GM21515 (cell line): ENCODE data around the gene CCDC175.

Experiments used
- ATAC-seq: cut with Tn5 transposase; IDR thresholded peaks from one replicate; pipeline ENCODE4 v1.9.1; 2021; ENCODE audit not compliant: unreplicated experiment

The CCDC175 gene

GRCh38 chr14:59576332-59577294, at the start of gene CCDC175:
TSS of gene CCDC175 (minus strand) at chr14:59576812. CDS start at chr14:59576775, 37 bp downstream.
- ATAC-seq = peak; percentile 96

DNA sequence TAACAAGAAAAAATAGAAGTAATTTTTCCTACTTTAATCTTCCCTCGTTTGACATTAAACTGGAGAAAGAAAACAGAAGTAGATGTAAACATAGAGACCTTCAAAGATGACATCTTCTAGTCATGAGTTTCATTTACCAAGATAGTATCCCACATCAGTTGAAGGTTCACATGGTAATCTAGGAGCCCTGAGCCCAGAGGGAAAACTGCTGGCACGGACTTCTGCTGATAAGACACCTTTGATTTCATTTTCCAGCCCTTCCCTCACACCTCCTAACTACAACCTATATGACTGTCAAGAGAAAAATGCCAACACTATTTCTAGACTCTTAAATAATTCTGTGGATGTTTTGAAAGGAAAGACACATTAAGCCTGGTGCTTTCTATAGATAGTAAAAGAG, 46.0 kb upstream of the CCDC175 start:
- no peak for ATAC-seq

DNA sequence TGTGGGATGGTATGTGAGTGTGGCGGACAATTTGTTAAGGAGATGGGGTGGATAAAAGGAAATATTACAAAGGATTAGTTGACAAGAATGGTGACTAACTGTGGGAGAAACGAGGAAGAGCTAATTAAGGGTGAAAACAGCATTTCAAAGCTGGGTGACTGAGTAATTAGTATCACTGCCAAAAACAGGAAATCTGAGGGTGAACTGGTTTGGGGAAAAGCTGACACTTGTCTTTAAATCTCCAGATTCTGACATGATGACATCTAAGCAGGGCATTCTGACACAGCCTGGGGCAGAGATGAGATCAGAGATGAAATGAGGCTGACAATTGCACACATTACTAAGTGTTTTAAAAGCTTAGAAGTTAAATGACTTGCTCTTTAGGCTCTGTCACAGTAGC, 42.4 kb upstream of the CCDC175 start:
- no peak for ATAC-seq

DNA sequence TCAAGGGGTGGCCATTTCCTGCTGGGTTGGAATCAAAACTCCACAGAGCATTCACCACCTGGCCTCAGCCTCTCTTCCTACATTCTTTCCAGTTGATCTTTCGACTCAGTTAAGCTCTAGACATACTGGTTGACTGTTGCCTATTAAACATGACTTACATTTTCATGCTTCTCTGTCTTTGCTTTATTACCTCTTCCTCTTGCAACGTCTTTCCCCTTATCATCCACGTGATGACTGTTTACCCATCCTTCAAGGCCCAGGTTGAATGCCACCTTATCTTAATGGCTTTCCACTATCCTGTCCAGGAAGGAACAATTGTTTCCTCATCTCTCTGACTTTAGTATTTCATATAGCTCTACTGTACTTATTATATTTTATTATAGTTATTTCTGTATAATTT, 24.4 kb upstream of the CCDC175 start:
- no peak for ATAC-seq

DNA sequence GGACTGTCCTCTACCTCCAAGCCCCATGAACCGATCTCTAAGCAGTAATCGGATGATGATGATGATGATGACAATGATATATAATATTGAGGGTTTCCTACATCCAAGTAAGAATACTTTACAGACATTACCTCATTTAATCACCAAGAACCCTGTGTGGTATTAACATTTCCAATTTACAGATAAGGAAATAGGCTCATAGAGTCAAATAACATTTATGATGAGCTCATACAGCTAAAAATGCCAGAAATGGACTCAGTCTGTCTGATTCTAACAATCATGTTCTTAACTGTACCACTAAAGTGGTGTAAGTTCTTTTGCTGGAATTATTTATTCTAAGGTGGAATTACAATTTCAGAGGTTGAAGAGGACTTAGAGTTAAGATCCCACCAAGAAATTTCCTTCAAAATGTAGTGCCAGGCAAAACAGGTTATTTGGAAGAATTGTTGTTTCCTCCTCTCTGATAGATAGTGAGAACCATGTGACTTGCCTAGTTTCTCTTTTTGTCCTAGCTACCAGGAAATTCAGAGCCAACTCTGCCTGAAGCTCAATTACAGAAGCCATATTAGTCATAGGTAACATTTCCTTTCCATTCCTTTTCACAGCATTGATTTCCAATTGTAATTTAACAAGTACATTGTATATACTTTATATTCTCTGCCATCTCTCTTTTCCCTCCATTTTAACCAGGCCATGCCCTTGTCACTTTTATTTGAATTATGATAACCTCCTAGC, 23.8 kb upstream of the CCDC175 start:
- ATAC-seq = no peak

DNA sequence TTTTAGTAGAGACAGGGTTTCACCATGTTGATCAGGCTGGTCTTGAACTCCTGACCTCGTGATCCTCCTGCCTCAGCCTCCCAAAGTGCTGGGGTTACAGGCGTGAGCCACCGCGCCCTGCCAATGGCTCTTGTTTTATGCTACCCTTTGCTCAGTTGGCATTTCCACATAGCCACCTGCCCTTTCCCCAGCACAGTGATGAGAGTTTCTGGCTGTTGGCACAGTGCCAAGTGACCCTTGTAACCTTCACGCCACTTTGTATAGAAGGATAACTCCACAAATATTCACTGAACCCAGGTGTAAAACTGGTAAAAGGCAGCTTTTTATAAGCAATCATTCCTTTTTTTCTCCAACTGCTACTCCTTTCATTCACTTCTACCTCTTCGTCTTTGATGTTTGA, 18.5 kb upstream of the CCDC175 start:
- ATAC-seq = no peak

DNA sequence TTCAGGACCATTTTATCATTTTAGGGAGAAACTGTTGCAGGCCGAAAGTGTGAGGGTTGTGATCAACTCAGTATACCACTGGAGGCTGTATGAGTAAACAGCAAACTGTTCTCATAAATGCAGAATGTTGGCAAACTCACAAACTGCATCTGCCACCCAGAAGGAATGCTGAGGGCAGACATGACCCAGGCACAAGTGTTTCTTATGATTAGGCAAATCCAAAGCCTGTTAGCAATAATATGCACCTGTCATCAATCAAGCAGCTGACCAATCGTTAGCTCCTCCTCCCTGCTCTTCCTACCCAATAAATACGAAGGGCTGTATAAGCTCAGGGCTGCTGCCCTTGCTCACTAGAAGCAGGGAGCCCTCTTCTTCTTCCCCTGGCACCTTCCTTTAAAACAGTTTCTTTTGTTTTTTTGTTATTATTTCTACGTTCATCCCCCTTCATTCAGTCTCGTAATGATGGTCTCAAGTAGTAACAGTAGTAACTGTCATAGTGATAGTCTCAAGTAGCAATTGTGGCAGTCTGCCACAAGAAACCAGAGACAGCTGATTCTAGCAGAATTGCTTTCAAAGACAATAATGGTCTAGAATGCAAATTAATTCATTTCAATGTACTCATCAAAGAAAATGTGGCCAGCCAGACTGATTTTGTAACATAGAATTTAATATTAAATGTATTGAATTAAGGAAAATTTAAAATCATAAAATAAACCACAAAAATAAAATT, 15.2 kb upstream of the CCDC175 start:
- ATAC-seq = no peak

DNA sequence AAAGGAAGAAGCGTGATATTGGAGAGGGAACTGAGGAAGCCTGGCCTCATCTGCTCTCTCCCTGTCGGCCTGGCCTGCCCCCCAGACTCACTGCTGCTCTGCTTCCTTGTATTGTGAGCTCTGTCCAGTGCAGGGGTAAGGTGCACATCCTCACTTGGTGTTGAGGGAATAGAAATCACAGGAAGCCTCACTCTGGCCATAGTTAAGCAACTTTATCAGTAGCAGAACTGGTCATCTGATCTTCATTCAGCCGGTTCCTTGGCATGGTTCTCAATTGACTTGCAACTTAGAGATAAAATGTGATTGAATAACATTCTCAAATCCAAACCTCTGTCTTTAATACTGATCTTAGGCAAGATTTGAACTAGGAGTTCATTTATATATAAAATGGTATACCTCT, 11.5 kb upstream of the CCDC175 start:
- ATAC-seq = no peak

GRCh38 chr14:59585891-59586554, 9.4 kb upstream of the CCDC175 start:
- no peak for ATAC-seq

GRCh38 chr14:59583755-59584154, 7.1 kb upstream of the CCDC175 start:
- ATAC-seq = no peak

GRCh38 chr14:59582845-59583509, 6.4 kb upstream of the CCDC175 start:
- no peak for ATAC-seq

GRCh38 chr14:59582161-59582560, 5.5 kb upstream of the CCDC175 start:
- ATAC-seq = no peak

DNA sequence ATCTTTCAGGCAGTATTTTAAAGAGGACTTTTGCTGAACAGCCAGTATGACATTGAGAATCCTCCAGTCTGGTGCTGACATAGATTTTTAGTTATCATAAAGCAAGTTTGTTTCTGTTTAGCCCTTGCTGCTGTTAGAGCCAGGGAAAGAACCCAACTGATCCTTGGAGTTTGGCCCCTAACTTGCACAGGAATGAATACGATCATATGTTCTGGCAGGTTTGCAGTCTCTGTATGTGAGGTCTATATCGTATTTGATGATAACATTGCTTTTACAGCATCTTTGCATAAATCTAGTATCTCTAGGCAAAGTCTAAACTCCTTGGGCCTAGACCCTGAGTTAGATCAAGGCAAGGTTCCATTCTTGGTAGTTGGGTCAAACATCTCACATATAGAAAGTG, 4.3 kb upstream of the CCDC175 start:
- ATAC-seq = no peak

DNA sequence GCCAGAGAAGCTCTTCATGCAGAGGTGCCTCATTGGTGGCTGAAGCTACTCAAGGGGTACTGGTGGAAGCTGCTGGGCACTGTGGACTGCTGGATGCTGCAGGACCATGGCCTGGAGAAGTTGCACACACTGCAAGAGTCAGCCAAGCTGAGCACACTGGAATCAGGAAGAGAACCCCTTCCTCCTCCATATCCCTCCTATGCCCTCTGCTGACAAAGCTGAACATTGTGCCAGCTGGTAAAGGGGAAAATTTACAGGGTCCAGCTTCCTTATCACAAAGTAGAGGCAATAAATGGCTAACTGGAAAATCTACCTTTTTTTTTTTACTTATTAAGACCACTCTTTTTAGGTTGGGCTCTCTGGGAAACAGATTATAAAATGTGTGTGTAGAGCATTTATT, 6.5 kb downstream of the CCDC175 start:
- no peak for ATAC-seq

DNA sequence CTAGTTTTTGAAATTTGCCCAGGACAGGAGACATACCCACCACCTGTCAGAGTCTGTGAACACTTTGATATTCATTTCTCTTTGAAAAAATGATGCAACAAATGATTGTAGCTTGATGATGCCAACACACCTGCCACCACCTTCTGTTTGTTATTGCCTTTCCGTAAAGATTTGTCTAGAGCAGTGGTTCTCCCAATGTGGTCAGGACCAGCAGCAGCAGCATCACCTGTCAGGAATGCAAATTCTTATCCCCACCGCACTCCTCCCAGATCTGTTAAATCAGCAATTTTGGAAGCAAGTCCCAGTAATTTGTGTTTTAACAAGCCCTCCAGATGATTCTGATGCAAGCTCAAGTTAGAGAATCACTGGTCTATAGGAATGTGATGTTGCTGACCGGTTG, 9.9 kb downstream of the CCDC175 start:
- no peak for ATAC-seq

GRCh38 chr14:59566296-59566695, 10.3 kb downstream of the CCDC175 start:
- ATAC-seq = no peak

GRCh38 chr14:59565087-59565486, 11.5 kb downstream of the CCDC175 start:
- no peak for ATAC-seq

DNA sequence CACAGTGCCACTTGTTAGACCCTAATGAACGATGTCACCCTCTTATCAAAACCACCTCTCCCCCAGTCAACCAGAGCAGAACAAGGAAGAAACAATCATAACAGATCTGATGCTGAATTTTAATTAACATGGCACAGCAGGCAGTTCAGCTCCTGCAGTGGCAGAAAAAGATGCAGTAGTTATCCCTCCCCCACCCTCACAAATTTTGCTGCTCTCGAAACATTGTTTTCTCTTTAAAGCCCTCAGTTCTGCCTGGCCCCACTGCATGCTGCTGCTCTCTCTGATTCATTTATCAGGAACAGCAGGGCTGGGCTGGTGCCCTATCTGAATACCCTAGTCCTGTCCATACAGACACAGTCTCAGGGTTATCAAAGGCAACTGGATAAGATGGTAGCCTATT, 12.2 kb downstream of the CCDC175 start:
- no peak for ATAC-seq

GRCh38 chr14:59547310-59547709, 29.3 kb downstream of the CCDC175 start:
- ATAC-seq = no peak

DNA sequence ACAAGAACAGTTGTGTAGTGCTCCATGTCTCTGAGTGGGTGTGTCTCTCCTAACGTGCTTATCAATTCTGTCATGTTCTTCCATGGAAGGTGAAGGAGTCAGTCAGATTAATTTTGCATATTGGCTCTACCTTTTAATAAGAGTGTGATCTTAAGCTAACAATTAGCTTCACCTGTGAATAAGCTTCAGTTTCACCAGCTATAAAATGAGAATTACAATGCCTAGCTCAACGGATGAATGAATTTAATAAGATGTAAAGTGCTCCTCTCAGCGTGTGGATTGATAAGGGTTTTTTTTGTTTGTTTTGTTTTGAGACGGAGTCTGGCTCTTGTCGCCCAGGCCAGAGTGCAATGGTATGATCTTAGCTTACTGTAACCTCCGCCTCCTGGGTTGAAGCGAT, 32.7 kb downstream of the CCDC175 start:
- no peak for ATAC-seq
